Measurements from ENCODE around the gene C5orf46.
"Not testable (repeated sequence)": the region's sequence is repeated elsewhere in the genome, so short reads cannot be mapped to it uniquely, and the experiment has no call there.

The C5orf46 gene

DNA sequence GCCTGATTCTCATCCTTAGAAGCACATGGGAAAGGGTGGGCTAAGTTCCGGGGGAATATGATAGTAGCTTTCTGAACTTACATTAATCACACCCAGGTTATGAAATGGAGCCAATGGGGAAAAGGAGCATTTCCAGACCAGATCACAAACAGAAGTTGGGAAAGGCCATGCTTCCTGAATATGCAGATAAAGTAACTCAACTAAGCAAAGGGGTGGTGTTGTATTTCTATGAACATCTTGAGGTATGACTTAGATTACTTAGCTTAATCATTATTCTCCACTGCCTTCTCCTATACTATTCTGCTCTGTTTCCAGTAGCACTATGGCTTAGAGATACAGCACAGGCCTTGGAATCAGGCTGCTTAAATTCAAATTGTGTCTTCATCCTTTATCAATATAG lies 10.5 kb downstream of the C5orf46 start:
- DNase-seq (ENCODE audit: low read depth in 3 of 3, low spot score in 1 of 3), result no peak

GRCh38 chr5:147893820-147894219 lies 12.5 kb downstream of the C5orf46 start:
- DNase-seq (ENCODE audit: low read depth in 3 of 3, low spot score in 1 of 3), result no peak

- DNase-seq (ENCODE audit: low read depth in 3 of 3, low spot score in 1 of 3), result no peak
These were observed 13.5 kb downstream of the C5orf46 start for GRCh38 chr5:147892696-147893296.

GRCh38 chr5:147887930-147888329 lies 18.4 kb downstream of the C5orf46 start:
- no peak for DNase-seq (ENCODE audit: low read depth in 3 of 3, low spot score in 1 of 3)

GRCh38 chr5:147887026-147887627 lies 19.2 kb downstream of the C5orf46 start:
- no peak for DNase-seq (ENCODE audit: low read depth in 3 of 3, low spot score in 1 of 3)

GRCh38 chr5:147882586-147883313 lies 23.6 kb downstream of the C5orf46 start:
- no peak for DNase-seq (ENCODE audit: low read depth in 3 of 3, low spot score in 1 of 3)

DNA sequence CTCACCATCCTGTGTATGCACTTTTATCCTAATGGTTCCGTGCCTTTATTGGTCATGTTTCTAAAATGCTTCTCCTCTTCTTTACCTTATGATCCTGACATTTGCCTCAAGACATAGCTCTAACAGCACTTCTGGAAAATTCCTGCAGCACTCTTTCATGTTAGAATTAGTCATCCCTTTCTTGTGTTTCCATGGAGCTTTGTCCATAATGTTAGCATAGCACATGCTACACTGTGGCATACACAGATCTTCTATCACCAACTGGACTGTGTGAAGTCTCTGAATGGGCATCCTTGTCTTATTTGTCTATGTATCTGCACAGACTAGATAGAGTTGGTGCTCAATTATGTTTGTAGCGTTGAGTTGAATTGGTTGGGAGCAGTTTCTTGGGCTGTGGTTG lies 25.9 kb downstream of the C5orf46 start:
- no peak for DNase-seq (ENCODE audit: low read depth in 3 of 3, low spot score in 1 of 3)

DNA sequence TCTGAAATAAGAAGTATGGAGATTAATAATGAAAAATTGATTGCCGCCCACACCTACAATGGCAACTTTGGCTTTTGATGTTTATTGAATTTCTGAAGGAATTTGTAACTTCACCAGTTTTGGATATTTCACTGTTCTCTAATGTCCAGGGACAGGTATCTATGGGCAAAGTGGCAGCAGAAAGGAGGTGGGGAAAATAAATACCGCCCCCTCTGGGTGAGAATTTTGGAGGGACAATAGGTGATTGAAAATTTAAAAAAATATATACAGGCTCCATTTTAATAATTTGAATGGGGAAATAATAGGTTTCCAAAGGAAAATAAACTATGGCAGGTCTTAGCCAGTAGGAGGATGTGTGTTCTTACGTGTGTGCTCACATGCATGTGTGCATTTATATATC lies 26.6 kb downstream of the C5orf46 start:
- no peak for DNase-seq (ENCODE audit: low read depth in 3 of 3, low spot score in 1 of 3)

DNA sequence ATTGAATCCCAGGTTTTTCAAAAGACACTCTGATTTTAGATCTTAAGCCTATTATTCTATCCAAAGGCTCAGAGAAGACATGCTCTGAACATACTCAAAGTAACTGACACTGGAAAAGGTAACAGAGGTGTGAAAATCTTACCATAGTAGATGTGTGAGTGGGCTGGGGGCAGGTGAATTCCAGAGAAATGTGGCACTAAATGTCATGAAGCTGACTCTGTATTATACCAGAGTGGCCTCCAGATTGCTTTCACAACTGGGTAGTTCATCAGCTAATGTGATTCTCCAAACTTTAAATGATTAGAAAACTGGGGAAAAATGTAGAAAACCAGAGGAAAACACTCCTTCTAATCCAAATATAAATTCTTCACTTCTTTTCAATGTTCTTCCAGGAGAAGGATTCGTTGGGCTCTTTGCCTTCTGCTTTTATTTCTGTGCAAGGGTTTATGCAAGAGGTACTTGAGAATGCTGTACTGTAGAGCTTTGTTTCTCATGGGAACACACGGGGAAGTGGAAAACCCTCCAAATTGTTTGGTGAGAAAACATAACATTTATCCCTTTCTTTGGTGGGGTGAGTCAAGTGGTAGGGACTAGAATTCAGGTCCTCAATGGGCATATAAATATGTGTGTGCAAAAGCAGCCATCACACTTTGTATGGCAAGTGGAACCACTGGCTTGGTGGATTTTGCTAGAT lies 28.1 kb downstream of the C5orf46 start, which contains the start of gene SCGB3A2:
TSS of gene SCGB3A2 (plus strand) at position 646 of the 694 bp plus-strand sequence. CDS start 93 bp downstream, outside the sequence.
- no peak for DNase-seq (ENCODE audit: low read depth in 3 of 3, low spot score in 1 of 3)

GRCh38 chr5:147876626-147877025 lies 29.7 kb downstream of the C5orf46 start:
- DNase-seq (ENCODE audit: low read depth in 3 of 3, low spot score in 1 of 3), result no peak

DNA sequence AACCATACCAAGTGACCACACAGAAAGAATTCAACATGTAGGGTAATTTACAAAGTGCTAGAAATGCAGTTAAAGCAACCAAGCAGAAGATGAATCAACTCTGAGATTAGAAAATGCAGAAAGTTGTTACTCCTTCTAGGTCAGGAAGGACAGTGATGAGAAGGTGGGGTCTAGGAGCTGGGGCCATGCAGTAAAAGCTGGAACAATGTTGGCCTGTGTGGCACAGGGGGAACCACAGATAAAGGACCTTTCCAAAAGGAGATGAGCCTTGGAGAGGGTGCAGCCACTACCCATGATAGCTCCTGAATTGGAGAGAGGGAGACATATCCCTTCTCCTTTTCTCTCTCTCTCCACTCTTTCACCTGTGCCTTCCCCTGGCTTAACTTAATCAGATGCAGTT lies 30.2 kb downstream of the C5orf46 start:
- DNase-seq (ENCODE audit: low read depth in 3 of 3, low spot score in 1 of 3), result no peak

DNA sequence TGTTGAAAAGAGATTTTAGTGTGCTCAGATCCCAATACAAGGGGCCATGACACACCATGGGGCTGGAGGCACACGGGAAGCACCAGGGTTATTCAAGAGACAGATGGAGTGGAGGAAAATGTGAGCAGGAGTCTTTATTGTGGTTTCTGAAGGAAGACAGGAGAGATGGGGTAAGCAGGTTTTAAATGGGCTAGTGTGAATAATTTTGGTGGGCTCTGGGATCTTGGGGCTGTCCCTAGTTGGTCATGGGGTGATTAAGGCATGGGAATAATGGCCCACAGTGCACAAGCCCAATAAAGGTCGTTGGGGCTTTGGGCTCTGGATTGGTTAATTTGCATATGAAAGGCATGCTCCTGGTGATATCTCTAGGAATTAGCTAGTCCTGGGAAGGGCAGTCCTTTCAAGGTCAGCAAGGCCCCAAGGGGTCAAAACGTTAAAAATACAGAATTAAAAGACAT lies 31.4 kb downstream of the C5orf46 start:
- DNase-seq (ENCODE audit: low read depth in 3 of 3, low spot score in 1 of 3), result no peak

DNA sequence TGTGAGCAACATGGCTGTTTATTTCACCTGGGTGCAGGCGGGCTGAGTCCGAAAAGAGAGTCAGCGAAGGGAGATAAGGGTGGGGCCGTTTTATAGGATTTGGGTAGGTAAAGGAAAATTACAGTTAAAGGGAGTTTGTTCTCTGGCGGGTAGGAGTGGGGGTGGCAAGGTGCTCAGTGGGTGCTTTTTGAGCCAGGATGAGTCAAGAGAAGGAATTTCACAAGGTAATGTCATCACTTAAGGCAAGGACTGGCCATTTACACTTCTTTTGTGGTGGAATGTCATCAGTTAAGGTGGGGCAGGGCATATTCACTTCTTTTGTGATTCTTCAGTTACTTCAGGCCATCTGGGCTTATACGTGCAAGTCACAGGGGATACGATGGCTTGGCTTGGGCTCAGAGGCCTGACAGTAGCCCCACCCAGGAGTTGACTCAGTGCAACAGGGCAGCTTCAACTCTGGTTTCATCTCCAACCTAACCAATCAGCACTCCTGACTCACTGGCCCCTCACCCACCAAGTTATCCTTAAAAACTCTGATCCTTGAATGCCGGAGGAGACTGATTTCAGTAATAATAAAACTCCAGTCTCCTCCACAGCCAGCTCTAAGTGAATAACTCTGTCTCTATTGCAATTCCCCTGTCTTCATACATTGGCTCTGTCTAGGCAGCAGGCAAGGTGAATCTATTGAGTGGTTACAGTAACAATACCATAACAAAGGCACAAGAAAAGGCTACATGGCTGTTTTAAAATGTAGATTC lies 32.0 kb downstream of the C5orf46 start:
- not testable (repeated sequence) for DNase-seq (ENCODE audit: low read depth in 3 of 3, low spot score in 1 of 3)

- not testable (repeated sequence) for DNase-seq (ENCODE audit: low read depth in 3 of 3, low spot score in 1 of 3)
These were observed 33.4 kb downstream of the C5orf46 start for GRCh38 chr5:147872744-147873435.

GRCh38 chr5:147871980-147872549 lies 34.3 kb downstream of the C5orf46 start:
- DNase-seq (ENCODE audit: low read depth in 3 of 3, low spot score in 1 of 3), result not testable (repeated sequence)

DNA sequence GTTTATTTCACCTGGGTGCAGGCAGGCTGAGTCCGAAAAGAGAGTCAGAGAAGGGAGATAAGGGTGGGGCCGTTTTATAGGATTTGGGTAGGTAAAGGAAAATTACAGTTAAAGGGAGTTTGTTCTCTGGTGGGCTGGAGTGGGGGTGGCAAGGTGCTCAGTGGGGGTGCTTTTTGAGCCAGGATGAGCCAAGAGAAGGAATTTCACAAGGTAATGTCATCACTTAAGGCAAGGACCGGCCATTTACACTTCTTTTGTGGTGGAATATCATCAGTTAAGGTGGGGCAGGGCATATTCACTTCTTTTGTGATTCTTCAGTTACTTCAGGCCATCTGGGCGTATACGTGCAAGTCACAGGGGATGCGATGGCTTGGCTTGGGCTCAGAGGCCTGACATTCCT lies 36.4 kb downstream of the C5orf46 start:
- DNase-seq (ENCODE audit: low read depth in 3 of 3, low spot score in 1 of 3), result not testable (repeated sequence)

- no peak for DNase-seq (ENCODE audit: low read depth in 3 of 3, low spot score in 1 of 3)
These were observed 37.2 kb downstream of the C5orf46 start for GRCh38 chr5:147869112-147869511.

GRCh38 chr5:147863454-147864158 lies 42.7 kb downstream of the C5orf46 start:
- DNase-seq (ENCODE audit: low read depth in 3 of 3, low spot score in 1 of 3), result no peak

DNA sequence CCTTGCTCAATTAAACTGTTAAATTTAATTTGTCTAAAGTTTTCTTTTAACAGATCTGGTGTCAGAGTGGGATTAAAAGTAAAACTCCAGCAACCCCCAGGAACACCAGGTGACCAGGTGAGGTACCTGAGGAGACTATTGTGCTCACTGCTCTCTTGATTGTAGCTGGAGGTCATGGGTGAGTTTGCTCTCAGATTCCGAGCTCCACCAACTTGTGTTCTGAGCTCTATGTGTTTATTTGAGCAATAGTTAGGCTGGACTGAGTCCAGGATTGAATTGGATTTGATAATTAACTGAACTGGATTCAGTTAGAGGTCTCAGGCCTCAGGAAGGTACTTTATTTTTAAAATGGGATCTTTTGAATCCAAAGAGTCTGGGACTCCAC lies 45.7 kb downstream of the C5orf46 start:
- no peak for DNase-seq (ENCODE audit: low read depth in 3 of 3, low spot score in 1 of 3)

Measured in stimulated activated CD4-positive, alpha-beta T cell treated with anti-CD3 and anti-CD28 coated beads, TNF-alpha, amount 100 ng/mL, for 1 hour (primary cell).